Astrocyte of the hippocampus (primary cell): ENCODE results near the gene ERCC1.
A peak's percentile ranks its signal among the peaks of the same experiment; 100 is the strongest.
"Not testable (repeated sequence)": the region's sequence is repeated elsewhere in the genome, so short reads cannot be mapped to it uniquely, and the experiment has no call there.

ENCODE experiments used
- DNase-seq: peaks from one replicate; pipeline ENCODE4 v3.0.0; 2011; ENCODE audit warnings: low read depth, low spot score

The ERCC1 gene

GRCh38 chr19:45455707-45456499 lies 32.2 kb upstream of the ERCC1 start:
- peak; percentile 100 for DNase-seq

GRCh38 chr19:45451850-45452387 lies 28.2 kb upstream of the ERCC1 start:
- no peak for DNase-seq

- DNase-seq, result peak; percentile 66
Observed at GRCh38 chr19:45451131-45451849, 27.6 kb upstream of the ERCC1 start.

GRCh38 chr19:45450012-45450333 lies 26.3 kb upstream of the ERCC1 start:
- no peak for DNase-seq

GRCh38 chr19:45448887-45449299 lies 25.2 kb upstream of the ERCC1 start:
- DNase-seq, result no peak

- DNase-seq, result no peak
Observed at GRCh38 chr19:45448425-45448756, 24.7 kb upstream of the ERCC1 start.

GRCh38 chr19:45446944-45447343 lies 23.2 kb upstream of the ERCC1 start:
- DNase-seq, result no peak

- peak; percentile 57 for DNase-seq
Observed at GRCh38 chr19:45446295-45446694, 22.6 kb upstream of the ERCC1 start.

- DNase-seq, result no peak
Observed at GRCh38 chr19:45445139-45445538, 21.4 kb upstream of the ERCC1 start.

GRCh38 chr19:45444318-45445041 lies 20.8 kb upstream of the ERCC1 start:
- DNase-seq, result peak; percentile 96

GRCh38 chr19:45443462-45444317 lies 20.0 kb upstream of the ERCC1 start:
- DNase-seq, result peak; percentile 96

- DNase-seq, result no peak
Observed at GRCh38 chr19:45442778-45443461, 19.2 kb upstream of the ERCC1 start.

- DNase-seq, result no peak
Observed at GRCh38 chr19:45442408-45442777, 18.7 kb upstream of the ERCC1 start.

GRCh38 chr19:45440873-45441654 lies 17.3 kb upstream of the ERCC1 start:
- no peak for DNase-seq

- DNase-seq, result no peak
Observed at GRCh38 chr19:45440259-45440638, 16.5 kb upstream of the ERCC1 start.

- peak; percentile 92 for DNase-seq
Observed at GRCh38 chr19:45439569-45440258, 16.0 kb upstream of the ERCC1 start.

GRCh38 chr19:45439190-45439568 lies 15.5 kb upstream of the ERCC1 start:
- no peak for DNase-seq

GRCh38 chr19:45437328-45437727 lies 13.6 kb upstream of the ERCC1 start:
- DNase-seq, result no peak

GRCh38 chr19:45432543-45432942 lies 8.8 kb upstream of the ERCC1 start:
- not testable (repeated sequence) for DNase-seq

- not testable (repeated sequence) for DNase-seq
Observed at GRCh38 chr19:45431008-45431407, 7.3 kb upstream of the ERCC1 start.
